HepG2 (cell line): ENCODE measurements around the gene PLPPR2.
"Not testable (repeated sequence)": the region's sequence is repeated elsewhere in the genome, so short reads cannot be mapped to it uniquely, and the experiment has no call there.

ENCODE experiments used
- NFIC ChIP-seq: IDR thresholded peaks from 2 replicates; pipeline ENCODE4 v1.6.1; 2012; ENCODE audit warnings: mild to moderate bottlenecking, low read length, inconsistent platforms
- SMAD1 ChIP-seq: sonication (generic); formaldehyde crosslinking; IDR thresholded peaks from 2 replicates; pipeline ENCODE4 v1.4.0; 2020; ENCODE audit warnings: missing genetic modification reagents, low read depth, mild to moderate bottlenecking, borderline replicate concordance
- ZNF3 ChIP-seq: IDR thresholded peaks from 2 replicates; pipeline ENCODE4 v1.7.0; 2017; ENCODE audit warnings: inconsistent platforms
- TF ChIP-seq, protein P1 (sequence below), 2 experiments: sonication (generic) in 1 of 2; formaldehyde crosslinking in 1 of 2; IDR thresholded peaks; 2 replicates each; pipeline versions ENCODE4 v1.5.1 to v1.6.1; 2011 to 2020; ENCODE audit warnings: borderline replicate concordance in 1 of 2, low read depth in 1 of 2, low read length in 1 of 2, mild to moderate bottlenecking in 1 of 2, missing genetic modification reagents in 1 of 2, moderate library complexity in 1 of 2
- TF ChIP-seq, protein P2 (sequence below): sonication (generic); formaldehyde crosslinking; IDR thresholded peaks from 2 replicates; pipeline ENCODE4 v1.5.0; 2020; ENCODE audit warnings: mild to moderate bottlenecking, missing genetic modification reagents

- TF ChIP-seq, protein P1, sequence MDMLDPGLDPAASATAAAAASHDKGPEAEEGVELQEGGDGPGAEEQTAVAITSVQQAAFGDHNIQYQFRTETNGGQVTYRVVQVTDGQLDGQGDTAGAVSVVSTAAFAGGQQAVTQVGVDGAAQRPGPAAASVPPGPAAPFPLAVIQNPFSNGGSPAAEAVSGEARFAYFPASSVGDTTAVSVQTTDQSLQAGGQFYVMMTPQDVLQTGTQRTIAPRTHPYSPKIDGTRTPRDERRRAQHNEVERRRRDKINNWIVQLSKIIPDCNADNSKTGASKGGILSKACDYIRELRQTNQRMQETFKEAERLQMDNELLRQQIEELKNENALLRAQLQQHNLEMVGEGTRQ (IDR thresholded peaks at IDR 0.05; ENCODE audit: low read depth, low read length), result not testable (repeated sequence)
- TF ChIP-seq, protein P1 (CRISPR knock-in tag; IDR thresholded peaks at IDR 0.05; ENCODE audit: borderline replicate concordance), result not testable (repeated sequence)
- TF ChIP-seq, protein P2, sequence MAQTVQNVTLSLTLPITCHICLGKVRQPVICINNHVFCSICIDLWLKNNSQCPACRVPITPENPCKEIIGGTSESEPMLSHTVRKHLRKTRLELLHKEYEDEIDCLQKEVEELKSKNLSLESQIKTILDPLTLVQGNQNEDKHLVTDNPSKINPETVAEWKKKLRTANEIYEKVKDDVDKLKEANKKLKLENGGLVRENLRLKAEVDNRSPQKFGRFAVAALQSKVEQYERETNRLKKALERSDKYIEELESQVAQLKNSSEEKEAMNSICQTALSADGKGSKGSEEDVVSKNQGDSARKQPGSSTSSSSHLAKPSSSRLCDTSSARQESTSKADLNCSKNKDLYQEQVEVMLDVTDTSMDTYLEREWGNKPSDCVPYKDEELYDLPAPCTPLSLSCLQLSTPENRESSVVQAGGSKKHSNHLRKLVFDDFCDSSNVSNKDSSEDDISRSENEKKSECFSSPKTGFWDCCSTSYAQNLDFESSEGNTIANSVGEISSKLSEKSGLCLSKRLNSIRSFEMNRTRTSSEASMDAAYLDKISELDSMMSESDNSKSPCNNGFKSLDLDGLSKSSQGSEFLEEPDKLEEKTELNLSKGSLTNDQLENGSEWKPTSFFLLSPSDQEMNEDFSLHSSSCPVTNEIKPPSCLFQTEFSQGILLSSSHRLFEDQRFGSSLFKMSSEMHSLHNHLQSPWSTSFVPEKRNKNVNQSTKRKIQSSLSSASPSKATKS (CRISPR knock-in tag), result not testable (repeated sequence)
- TF ChIP-seq NFIC; ZNF3 (CRISPR knock-in tag); SMAD1 (CRISPR knock-in tag): not testable (repeated sequence)
Measured at GRCh38 chr19:11340099-11340467, 15.1 kb upstream of the PLPPR2 start.
